Liver (tissue), 9 donors: ENCODE measurements around the gene PPA2. TPM values are rescaled to one million over a fixed set of nuclear protein-coding genes. Genes with fewer than 3 reads are reported as not detected.

Experiments
- DNase-seq: peaks from one replicate; pipeline ENCODE4 v3.0.0-alpha.2; 2017; ENCODE audit warnings: low spot score
- H3K27ac ChIP-seq, 2 donors: one replicate each; pipeline ENCODE4 v1.7.0; 2013; ENCODE audit warnings: inconsistent platforms in 2 of 2, low read length in 2 of 2, control low read depth in 1 of 2, low read depth in 1 of 2, mild to moderate bottlenecking in 1 of 2
- H3K27me3 ChIP-seq, 4 donors: one replicate each; pipeline versions ENCODE4 v1.6.1 to v1.7.0; 2013; ENCODE audit warnings: low read length in 3 of 4, inconsistent platforms in 1 of 4, mild to moderate bottlenecking in 1 of 4, moderate library complexity in 1 of 4; ENCODE audit not compliant: control insufficient read depth in 4 of 4, insufficient read depth in 4 of 4
- H3K36me3 ChIP-seq, 4 donors: one replicate each; pipeline versions ENCODE4 v1.6.1 to v1.7.0; 2013; ENCODE audit warnings: low read length in 3 of 4, mild to moderate bottlenecking in 3 of 4, low read depth in 1 of 4, moderate library complexity in 1 of 4; ENCODE audit not compliant: control insufficient read depth in 4 of 4, insufficient read depth in 3 of 4
- H3K4me1 ChIP-seq, 4 donors: one replicate each; pipeline versions ENCODE4 v1.6.1 to v1.7.0; 2013; ENCODE audit warnings: low read length in 3 of 4, mild to moderate bottlenecking in 3 of 4, moderate library complexity in 1 of 4; ENCODE audit not compliant: control insufficient read depth in 4 of 4, insufficient read depth in 4 of 4
- H3K4me3 ChIP-seq, 3 donors: one replicate each; pipeline versions ENCODE4 v1.6.1 to v1.7.0; 2013; ENCODE audit warnings: low read length in 3 of 3, control low read depth in 1 of 3, low read depth in 1 of 3, mild to moderate bottlenecking in 1 of 3
- H3K9ac ChIP-seq, 2 donors: one replicate each; pipeline ENCODE4 v1.7.0; 2013; ENCODE audit warnings: low read length in 2 of 2, mild to moderate bottlenecking in 2 of 2, moderate library complexity in 2 of 2, control low read depth in 1 of 2, low read depth in 1 of 2
- H3K9me3 ChIP-seq, 4 donors: one replicate each; pipeline versions ENCODE4 v1.6.1 to v1.7.0; 2013; ENCODE audit warnings: low read length in 3 of 4; ENCODE audit not compliant: control insufficient read depth in 4 of 4
- FOXA1 ChIP-seq: IDR thresholded peaks from 2 replicates; pipeline ENCODE4 v1.6.1; 2016; ENCODE audit warnings: antibody characterized with exemption
- FOXA2 ChIP-seq: IDR thresholded peaks from 2 replicates; pipeline ENCODE4 v1.6.1; 2016; ENCODE audit warnings: antibody characterized with exemption
- HNF4A ChIP-seq, 2 donors: conservative IDR thresholded peaks; 2 replicates each; pipeline ENCODE4 v1.6.1; 2016; ENCODE audit warnings: antibody characterized with exemption in 2 of 2, mild to moderate bottlenecking in 2 of 2
- JUND ChIP-seq, 2 donors: IDR thresholded peaks; 2 replicates each; pipeline ENCODE4 v1.6.1; 2016; ENCODE audit warnings: antibody characterized with exemption in 2 of 2
- NR2F2 ChIP-seq: IDR thresholded peaks from 2 replicates; pipeline ENCODE4 v1.6.1; 2016; ENCODE audit warnings: antibody characterized with exemption
- RAD21 ChIP-seq, 2 donors: IDR thresholded peaks; 2 replicates each; pipeline ENCODE4 v1.6.1; 2016; ENCODE audit warnings: antibody characterized with exemption in 2 of 2, mild to moderate bottlenecking in 2 of 2
- RXRA ChIP-seq, 2 donors: IDR thresholded peaks; 2 replicates each; pipeline ENCODE4 v1.6.1; 2017 to 2018; ENCODE audit warnings: antibody characterized with exemption in 2 of 2, mild to moderate bottlenecking in 1 of 2
- SP1 ChIP-seq: IDR thresholded peaks from 2 replicates; pipeline ENCODE4 v1.6.1; 2018; ENCODE audit warnings: antibody characterized with exemption, mild to moderate bottlenecking
- TAF1 ChIP-seq: conservative IDR thresholded peaks from 2 replicates; pipeline ENCODE4 v1.6.1; 2016; ENCODE audit warnings: antibody characterized with exemption, mild to moderate bottlenecking
- YY1 ChIP-seq: IDR thresholded peaks from 2 replicates; pipeline ENCODE4 v1.6.1; 2016; ENCODE audit warnings: antibody characterized with exemption, mild to moderate bottlenecking
- WGBS: extraction: QIAGEN DNeasy Blood & Tissue Kit; methylation state at CpG from one replicate; pipeline ENCODE4 v1.1.7; 2013; 5-methylcytosine and 5-hydroxymethylcytosine counted together
- polyA plus RNA-seq, 2 donors: library from polyadenylated mRNA; stranded (reverse) in 1 of 2; unstranded in 1 of 2; fragments of 200-250 nt in 1 of 2; fragments of >200 nt in 1 of 2; fragmentation: Nextera tagmentation in 1 of 2; extraction: Ambion mirVana in 1 of 2; gene quantifications; one replicate each; pipeline versions ENCODE4 v1.2.1 to v1.2.3, GENCODE V29; 2013 to 2015
- total RNA-seq, 2 donors: library from RNA; depleted of rRNA; stranded (reverse); fragments of >200 nt; gene quantifications; one replicate each; pipeline ENCODE4 v1.2.3, GENCODE V29; 2014
- TF ChIP-seq, protein P1 (sequence below): IDR thresholded peaks from 2 replicates; pipeline ENCODE4 v1.6.1; 2016; ENCODE audit warnings: antibody characterized with exemption
- TF ChIP-seq, protein P2 (sequence below): IDR thresholded peaks from 2 replicates; pipeline ENCODE4 v1.6.1; 2016; ENCODE audit warnings: antibody characterized with exemption
- TF ChIP-seq, protein P3 (sequence below): fragments of 150-350 bp; IDR thresholded peaks from 2 replicates; pipeline ENCODE4 v1.5.1; 2017; ENCODE audit warnings: improper control_type of control experiment, low read depth, low read length; ENCODE audit not compliant: missing input control
- TF ChIP-seq, protein P4 (sequence below): IDR thresholded peaks from 2 replicates; pipeline ENCODE4 v1.6.1; 2016; ENCODE audit warnings: antibody characterized with exemption, mild to moderate bottlenecking
- TF ChIP-seq, protein P5 (sequence below): IDR thresholded peaks from 2 replicates; pipeline ENCODE4 v1.6.1; 2016; ENCODE audit warnings: antibody characterized with exemption
- donor health status: healthy.
- donor health status: healthy.
- donor health status: healthy.
- donor health status: healthy.
- donor health status: healthy.

The PPA2 gene
- total and polyA plus RNA-seq, 4 donors: 48.3 to 102 (median 70.8) TPM

DNA sequence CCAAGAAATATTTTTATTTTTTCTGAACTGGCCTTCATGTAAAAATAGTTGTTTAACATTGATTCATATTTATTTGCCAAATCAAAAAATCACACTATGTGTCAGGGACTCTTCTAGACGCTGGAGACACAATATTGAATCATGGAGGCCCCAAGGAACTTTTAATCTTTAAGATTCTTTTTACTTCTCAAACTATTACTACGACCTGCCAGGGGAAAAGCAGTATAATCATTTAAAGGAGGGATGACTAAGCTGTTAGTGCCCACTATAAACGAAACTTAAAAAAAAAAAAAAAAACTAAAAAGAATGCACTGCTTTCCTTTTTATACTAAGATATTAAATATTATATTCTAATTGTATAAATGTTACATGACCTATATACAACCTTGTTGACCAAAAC lies 84.7 kb downstream of the PPA2 start:
- no peaks in the 10 kb centered on the region for H3K4me1 ChIP-seq
- H3K9ac ChIP-seq: no peak overlapping the region
- no peak overlapping the region for H3K4me3 ChIP-seq
- H3K36me3 ChIP-seq: peaks cover 4 to 11% (median 8%) of the 10 kb centered on the region in 4 donors
- no peak for DNase-seq
- 88% methylated on average over 3 of the region's 3 CpGs for whole genome bisulfite sequencing
- TF ChIP-seq YY1 (no peak), RAD21 (IDR thresholded peaks at IDR 0.05) (no peak), FOXA1 (no peak), SP1 (no peak), HNF4A (conservative IDR thresholded peaks at IDR 0.05) (no peak), FOXA2 (no peak), JUND (IDR thresholded peaks at IDR 0.05) (no peak), NR2F2 (no peak), TAF1 (no peak), RXRA (IDR thresholded peaks at IDR 0.05) (no peak)
- TF ChIP-seq, protein P1, sequence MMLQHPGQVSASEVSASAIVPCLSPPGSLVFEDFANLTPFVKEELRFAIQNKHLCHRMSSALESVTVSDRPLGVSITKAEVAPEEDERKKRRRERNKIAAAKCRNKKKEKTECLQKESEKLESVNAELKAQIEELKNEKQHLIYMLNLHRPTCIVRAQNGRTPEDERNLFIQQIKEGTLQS: no peak
- TF ChIP-seq, protein P2, sequence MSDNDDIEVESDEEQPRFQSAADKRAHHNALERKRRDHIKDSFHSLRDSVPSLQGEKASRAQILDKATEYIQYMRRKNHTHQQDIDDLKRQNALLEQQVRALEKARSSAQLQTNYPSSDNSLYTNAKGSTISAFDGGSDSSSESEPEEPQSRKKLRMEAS: no peak
- TF ChIP-seq, protein P3, sequence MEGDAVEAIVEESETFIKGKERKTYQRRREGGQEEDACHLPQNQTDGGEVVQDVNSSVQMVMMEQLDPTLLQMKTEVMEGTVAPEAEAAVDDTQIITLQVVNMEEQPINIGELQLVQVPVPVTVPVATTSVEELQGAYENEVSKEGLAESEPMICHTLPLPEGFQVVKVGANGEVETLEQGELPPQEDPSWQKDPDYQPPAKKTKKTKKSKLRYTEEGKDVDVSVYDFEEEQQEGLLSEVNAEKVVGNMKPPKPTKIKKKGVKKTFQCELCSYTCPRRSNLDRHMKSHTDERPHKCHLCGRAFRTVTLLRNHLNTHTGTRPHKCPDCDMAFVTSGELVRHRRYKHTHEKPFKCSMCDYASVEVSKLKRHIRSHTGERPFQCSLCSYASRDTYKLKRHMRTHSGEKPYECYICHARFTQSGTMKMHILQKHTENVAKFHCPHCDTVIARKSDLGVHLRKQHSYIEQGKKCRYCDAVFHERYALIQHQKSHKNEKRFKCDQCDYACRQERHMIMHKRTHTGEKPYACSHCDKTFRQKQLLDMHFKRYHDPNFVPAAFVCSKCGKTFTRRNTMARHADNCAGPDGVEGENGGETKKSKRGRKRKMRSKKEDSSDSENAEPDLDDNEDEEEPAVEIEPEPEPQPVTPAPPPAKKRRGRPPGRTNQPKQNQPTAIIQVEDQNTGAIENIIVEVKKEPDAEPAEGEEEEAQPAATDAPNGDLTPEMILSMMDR: no peak
- TF ChIP-seq, protein P4, sequence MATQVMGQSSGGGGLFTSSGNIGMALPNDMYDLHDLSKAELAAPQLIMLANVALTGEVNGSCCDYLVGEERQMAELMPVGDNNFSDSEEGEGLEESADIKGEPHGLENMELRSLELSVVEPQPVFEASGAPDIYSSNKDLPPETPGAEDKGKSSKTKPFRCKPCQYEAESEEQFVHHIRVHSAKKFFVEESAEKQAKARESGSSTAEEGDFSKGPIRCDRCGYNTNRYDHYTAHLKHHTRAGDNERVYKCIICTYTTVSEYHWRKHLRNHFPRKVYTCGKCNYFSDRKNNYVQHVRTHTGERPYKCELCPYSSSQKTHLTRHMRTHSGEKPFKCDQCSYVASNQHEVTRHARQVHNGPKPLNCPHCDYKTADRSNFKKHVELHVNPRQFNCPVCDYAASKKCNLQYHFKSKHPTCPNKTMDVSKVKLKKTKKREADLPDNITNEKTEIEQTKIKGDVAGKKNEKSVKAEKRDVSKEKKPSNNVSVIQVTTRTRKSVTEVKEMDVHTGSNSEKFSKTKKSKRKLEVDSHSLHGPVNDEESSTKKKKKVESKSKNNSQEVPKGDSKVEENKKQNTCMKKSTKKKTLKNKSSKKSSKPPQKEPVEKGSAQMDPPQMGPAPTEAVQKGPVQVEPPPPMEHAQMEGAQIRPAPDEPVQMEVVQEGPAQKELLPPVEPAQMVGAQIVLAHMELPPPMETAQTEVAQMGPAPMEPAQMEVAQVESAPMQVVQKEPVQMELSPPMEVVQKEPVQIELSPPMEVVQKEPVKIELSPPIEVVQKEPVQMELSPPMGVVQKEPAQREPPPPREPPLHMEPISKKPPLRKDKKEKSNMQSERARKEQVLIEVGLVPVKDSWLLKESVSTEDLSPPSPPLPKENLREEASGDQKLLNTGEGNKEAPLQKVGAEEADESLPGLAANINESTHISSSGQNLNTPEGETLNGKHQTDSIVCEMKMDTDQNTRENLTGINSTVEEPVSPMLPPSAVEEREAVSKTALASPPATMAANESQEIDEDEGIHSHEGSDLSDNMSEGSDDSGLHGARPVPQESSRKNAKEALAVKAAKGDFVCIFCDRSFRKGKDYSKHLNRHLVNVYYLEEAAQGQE: no peak
- TF ChIP-seq, protein P5, sequence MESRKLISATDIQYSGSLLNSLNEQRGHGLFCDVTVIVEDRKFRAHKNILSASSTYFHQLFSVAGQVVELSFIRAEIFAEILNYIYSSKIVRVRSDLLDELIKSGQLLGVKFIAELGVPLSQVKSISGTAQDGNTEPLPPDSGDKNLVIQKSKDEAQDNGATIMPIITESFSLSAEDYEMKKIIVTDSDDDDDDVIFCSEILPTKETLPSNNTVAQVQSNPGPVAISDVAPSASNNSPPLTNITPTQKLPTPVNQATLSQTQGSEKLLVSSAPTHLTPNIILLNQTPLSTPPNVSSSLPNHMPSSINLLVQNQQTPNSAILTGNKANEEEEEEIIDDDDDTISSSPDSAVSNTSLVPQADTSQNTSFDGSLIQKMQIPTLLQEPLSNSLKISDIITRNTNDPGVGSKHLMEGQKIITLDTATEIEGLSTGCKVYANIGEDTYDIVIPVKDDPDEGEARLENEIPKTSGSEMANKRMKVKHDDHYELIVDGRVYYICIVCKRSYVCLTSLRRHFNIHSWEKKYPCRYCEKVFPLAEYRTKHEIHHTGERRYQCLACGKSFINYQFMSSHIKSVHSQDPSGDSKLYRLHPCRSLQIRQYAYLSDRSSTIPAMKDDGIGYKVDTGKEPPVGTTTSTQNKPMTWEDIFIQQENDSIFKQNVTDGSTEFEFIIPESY: no peak
- H3K27ac ChIP-seq: no peak overlapping the region
- no peaks in the 10 kb centered on the region for H3K27me3 ChIP-seq
- H3K9me3 ChIP-seq: no peaks in the 10 kb centered on the region

DNA sequence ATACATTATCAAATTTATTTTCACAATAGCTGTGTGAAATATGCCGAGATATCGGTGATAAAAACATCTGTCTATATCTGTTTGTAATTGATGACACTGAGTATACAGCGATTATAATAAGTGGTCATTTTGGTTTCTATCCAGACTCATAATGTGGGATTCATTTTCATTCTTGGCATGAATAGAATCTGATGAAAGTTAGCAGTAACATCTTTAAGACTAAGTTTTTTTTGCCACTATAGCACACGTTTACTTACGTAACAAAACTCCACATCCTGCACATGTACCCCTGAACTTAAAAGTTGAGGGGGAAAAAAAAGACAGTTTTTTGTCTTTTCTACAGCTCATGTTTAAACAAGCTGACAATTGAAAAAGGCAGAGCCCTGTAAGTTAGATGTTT lies 86.4 kb downstream of the PPA2 start:
- no peak for TF ChIP-seq TAF1
- WGBS: 97% methylated on average over 5 of the region's 5 CpGs
- no peak overlapping the region for H3K4me3 ChIP-seq
- DNase-seq: no peak
- H3K9ac ChIP-seq: no peak overlapping the region
- no peaks in the 10 kb centered on the region for H3K27me3 ChIP-seq
- no peak overlapping the region for H3K27ac ChIP-seq
- peaks cover 4 to 20% (median 13%) of the 10 kb centered on the region in 4 donors for H3K36me3 ChIP-seq
- no peaks in the 10 kb centered on the region for H3K4me1 ChIP-seq
- H3K9me3 ChIP-seq: no peaks in the 10 kb centered on the region
